H9 (cell line): Measurements from ENCODE around the gene FRY. TPM values are rescaled to one million over a fixed set of nuclear protein-coding genes. Genes with fewer than 3 reads are reported as not detected.

Source experiments
- DNase-seq: peaks from one replicate; pipeline ENCODE4 v3.0.0-alpha.2; 2017
- H2AFZ ChIP-seq: one replicate; pipeline ENCODE4 v1.6.1; 2013; ENCODE audit warnings: mild to moderate bottlenecking, low read length, control low read depth, moderate library complexity
- H2AK5ac ChIP-seq: 2 replicates; pipeline ENCODE4 v1.6.1; 2013; ENCODE audit warnings: low read length, control low read depth, mixed read lengths; ENCODE audit not compliant: insufficient read length
- H2BK120ac ChIP-seq: one replicate; pipeline ENCODE4 v1.6.1; 2013; ENCODE audit warnings: low read depth, mild to moderate bottlenecking, low read length, control low read depth, inconsistent platforms; ENCODE audit not compliant: poor library complexity, severe bottlenecking
- H2BK12ac ChIP-seq: 2 replicates; pipeline ENCODE4 v1.6.1; 2013; ENCODE audit warnings: low read length, control low read depth, mixed read lengths, low read depth; ENCODE audit not compliant: insufficient read length
- H2BK15ac ChIP-seq: 2 replicates; pipeline ENCODE4 v1.6.1; 2013; ENCODE audit warnings: low read depth, low read length, control low read depth
- H2BK20ac ChIP-seq: one replicate; pipeline ENCODE4 v1.6.1; 2013; ENCODE audit warnings: low read depth, mild to moderate bottlenecking, low read length, control low read depth, inconsistent platforms; ENCODE audit not compliant: poor library complexity, severe bottlenecking
- H2BK5ac ChIP-seq: 2 replicates; pipeline ENCODE4 v1.6.1; 2013; ENCODE audit warnings: low read length, control low read depth, mixed read lengths; ENCODE audit not compliant: insufficient read length
- H3K14ac ChIP-seq: 2 replicates; pipeline ENCODE4 v1.6.1; 2013; ENCODE audit warnings: low read length, control low read depth; ENCODE audit not compliant: insufficient read depth
- H3K18ac ChIP-seq: 2 replicates; pipeline ENCODE4 v1.6.1; 2013; ENCODE audit warnings: low read depth, mild to moderate bottlenecking, mixed read lengths, low read length, control low read depth; ENCODE audit not compliant: insufficient read length
- H3K23ac ChIP-seq: 2 replicates; pipeline ENCODE4 v1.6.1; 2013; ENCODE audit warnings: low read length, control low read depth, mixed read lengths, low read depth; ENCODE audit not compliant: insufficient read length
- H3K23me2 ChIP-seq: 2 replicates; pipeline ENCODE4 v1.6.1; 2013; ENCODE audit warnings: low read depth, mild to moderate bottlenecking, mixed read lengths, low read length, control low read depth; ENCODE audit not compliant: insufficient read length, poor library complexity, severe bottlenecking
- H3K27ac ChIP-seq: 2 replicates; pipeline ENCODE4 v1.5.1; 2013; ENCODE audit warnings: low read length, control low read depth, mixed read lengths, low read depth; ENCODE audit not compliant: insufficient read length
- H3K27me3 ChIP-seq: 2 replicates; pipeline ENCODE4 v1.6.1; 2013; ENCODE audit warnings: low read length, control low read depth, inconsistent platforms; ENCODE audit not compliant: insufficient read depth
- H3K4ac ChIP-seq: 2 replicates; pipeline ENCODE4 v1.6.1; 2013; ENCODE audit warnings: low read depth, mild to moderate bottlenecking, control low read depth, inconsistent platforms, low read length, moderate library complexity
- H3K4me1 ChIP-seq: 2 replicates; pipeline ENCODE4 v1.6.1; 2013; ENCODE audit warnings: low read length, control low read depth, inconsistent platforms; ENCODE audit not compliant: insufficient read depth
- H3K4me2 ChIP-seq: 2 replicates; pipeline ENCODE4 v1.6.1; 2013; ENCODE audit warnings: low read length, control low read depth, mixed read lengths; ENCODE audit not compliant: insufficient read length, insufficient read depth
- H3K56ac ChIP-seq: 2 replicates; pipeline ENCODE4 v1.6.1; 2013; ENCODE audit warnings: low read depth, mild to moderate bottlenecking, mixed read lengths, low read length, control low read depth; ENCODE audit not compliant: insufficient read length
- H3K79me1 ChIP-seq: 2 replicates; pipeline ENCODE4 v1.6.1; 2013; ENCODE audit warnings: low read depth, mild to moderate bottlenecking, moderate library complexity, low read length, control low read depth, inconsistent platforms; ENCODE audit not compliant: insufficient read depth, poor library complexity, severe bottlenecking
- H3K79me2 ChIP-seq: 2 replicates; pipeline ENCODE4 v1.6.1; 2013; ENCODE audit warnings: low read length, control low read depth, inconsistent platforms; ENCODE audit not compliant: insufficient read depth
- H3K9ac ChIP-seq: 2 replicates; pipeline ENCODE4 v1.6.1; 2013; ENCODE audit warnings: low read length, control low read depth, mixed read lengths; ENCODE audit not compliant: insufficient read length; ENCODE audit errors: extremely low read depth
- H3K9me3 ChIP-seq: one replicate; pipeline ENCODE4 v1.6.1; 2013; ENCODE audit warnings: low read depth, low read length, inconsistent platforms; ENCODE audit not compliant: control insufficient read depth
- H3T11ph ChIP-seq: one replicate; pipeline ENCODE4 v1.6.1; 2013; ENCODE audit warnings: mild to moderate bottlenecking, low read length, control low read depth, inconsistent platforms
- H4K20me1 ChIP-seq: one replicate; pipeline ENCODE4 v1.6.1; 2013; ENCODE audit not compliant: control insufficient read depth, insufficient read length, insufficient read depth
- H4K5ac ChIP-seq: 2 replicates; pipeline ENCODE4 v1.6.1; 2013; ENCODE audit warnings: low read depth, mild to moderate bottlenecking, mixed read lengths, low read length, control low read depth; ENCODE audit not compliant: insufficient read length
- H4K8ac ChIP-seq: replicated peaks from 2 replicates; pipeline ENCODE4 v1.6.1; 2013; ENCODE audit warnings: low read length, control low read depth, mixed read lengths, low read depth; ENCODE audit not compliant: insufficient read length
- H4K91ac ChIP-seq: 2 replicates; pipeline ENCODE4 v1.6.1; 2013; ENCODE audit warnings: low read depth, mild to moderate bottlenecking, moderate library complexity, mixed read lengths, low read length, control low read depth; ENCODE audit not compliant: insufficient read length
- H3K27ac Mint-ChIP-seq, 3 experiments: 2 replicates in 2 of 3; 3 replicates in 1 of 3; pipeline ENCODE4 v1.8.0; 2020 to 2021; ENCODE audit warnings: mixed read lengths in 3 of 3, mild to moderate bottlenecking in 1 of 3, moderate library complexity in 1 of 3
- H3K27me3 Mint-ChIP-seq: 2 replicates; pipeline ENCODE4 v1.8.0; 2021; ENCODE audit warnings: low read depth, mild to moderate bottlenecking, moderate library complexity, mixed read lengths
- H3K36me3 Mint-ChIP-seq, 3 experiments: 2 replicates in 2 of 3; 3 replicates in 1 of 3; pipeline ENCODE4 v1.8.0; 2020 to 2021; ENCODE audit warnings: low read depth in 3 of 3, mixed read lengths in 3 of 3; ENCODE audit not compliant: insufficient read depth in 1 of 3
- H3K4me1 Mint-ChIP-seq, 2 experiments: 2 replicates each; pipeline ENCODE4 v1.8.0; 2020; ENCODE audit warnings: mixed read lengths in 2 of 2
- H3K4me3 Mint-ChIP-seq, 2 experiments: 2 replicates in 1 of 2; 3 replicates in 1 of 2; pipeline ENCODE4 v1.8.0; 2020 to 2021; ENCODE audit warnings: mild to moderate bottlenecking in 2 of 2, mixed read lengths in 2 of 2, moderate library complexity in 1 of 2
- H3K9me3 Mint-ChIP-seq, 2 experiments: 2 replicates in 1 of 2; 3 replicates in 1 of 2; pipeline ENCODE4 v1.8.0; 2020; ENCODE audit warnings: mild to moderate bottlenecking in 2 of 2, mixed read lengths in 2 of 2, moderate library complexity in 1 of 2
- CTCF ChIP-seq: fragments of 200-600 bp; sonication (generic); conservative IDR thresholded peaks from 3 replicates; pipeline ENCODE4 v1.8.0; 2021; ENCODE audit warnings: antibody characterized with exemption, mild to moderate bottlenecking
- WGBS: extraction: QIAGEN DNeasy Blood & Tissue Kit; methylation state at CpG from one replicate; pipeline ENCODE4 v1.1.7; 2013; ENCODE audit warnings: missing lambda C conversion rate, low lambda C conversion rate, mixed read lengths; ENCODE audit not compliant: insufficient read length; ENCODE audit errors: extremely low coverage; 5-methylcytosine and 5-hydroxymethylcytosine counted together
- total RNA-seq: library from RNA; stranded (reverse); gene quantifications from 2 replicates; pipeline ENCODE4 v1.2.1, GENCODE V29; 2021

The FRY gene
- total RNA-seq, 1 experiment from 2014 or later, result 5.2 TPM

GRCh38 chr13:32140109-32140508 lies 108.5 kb downstream of the FRY start:
- WGBS, result no CpG with 5 or more reads among the region's 2 CpGs
- H3K9me3 Mint-ChIP-seq, result no peaks in the 10 kb centered on the region
- no peak for DNase-seq

More at GRCh38 chr13:32140109-32140508, 108.5 kb downstream of the FRY start:
- no peak overlapping the region for H2BK120ac ChIP-seq
- no peak overlapping the region for H3K27ac ChIP-seq
- no peak overlapping the region for H3K4me3 Mint-ChIP-seq
- TF ChIP-seq CTCF, result no peak
- H3K79me2 ChIP-seq, result no peaks in the 10 kb centered on the region
- no peak overlapping the region for H2BK15ac ChIP-seq
- no peaks in the 10 kb centered on the region for H3K23me2 ChIP-seq
- no peak overlapping the region for H3K4me2 ChIP-seq
- no peak overlapping the region for H3K27ac Mint-ChIP-seq
- no peaks in the 10 kb centered on the region for H3K9me3 ChIP-seq
- H4K91ac ChIP-seq, result no peak overlapping the region
- no peak overlapping the region for H3K14ac ChIP-seq
- H2AFZ ChIP-seq, result no peak overlapping the region
- H3T11ph ChIP-seq, result no peak overlapping the region
- H4K8ac ChIP-seq, result no peak overlapping the region
- no peak overlapping the region for H2BK20ac ChIP-seq
- no peak overlapping the region for H2AK5ac ChIP-seq
- H3K4ac ChIP-seq, result no peak overlapping the region
- no peak overlapping the region for H3K9ac ChIP-seq
- no peaks in the 10 kb centered on the region; the same call in 1 of the 2 replicates for H3K4me1 ChIP-seq
- H3K36me3 Mint-ChIP-seq, result no peaks in the 10 kb centered on the region
- H3K79me1 ChIP-seq, result no peaks in the 10 kb centered on the region
- H3K18ac ChIP-seq, result no peak overlapping the region
- H4K5ac ChIP-seq, result no peak overlapping the region
- no peaks in the 10 kb centered on the region for H4K20me1 ChIP-seq
- H2BK5ac ChIP-seq, result no peak overlapping the region
- H3K27me3 Mint-ChIP-seq, result no peaks in the 10 kb centered on the region
- H3K23ac ChIP-seq, result no peak overlapping the region
- H3K4me1 Mint-ChIP-seq, result peaks cover 12 to 23% of the 10 kb centered on the region in 2 experiments
- no peak overlapping the region for H3K56ac ChIP-seq
- H3K27me3 ChIP-seq, result no peaks in the 10 kb centered on the region
- no peak overlapping the region for H2BK12ac ChIP-seq
